ENCODE data around the gene USP8. TPM values are rescaled to one million over a fixed set of nuclear protein-coding genes. Genes with fewer than 3 reads are reported as not detected.

The USP8 gene
- total RNA-seq, 2 donors from 2014 or later = 37.1 to 89.8 TPM

GRCh38 chr15:50552238-50552637 is 128.0 kb downstream of the USP8 start:
- DNase-seq (ENCODE audit: low spot score) (no peak), ATAC-seq (ENCODE audit: insufficient number of reproducible peaks, low FRiP score, low read depth) (no peak)
- Histone ChIP-seq H3K27me3 (replicated peaks; ENCODE audit: insufficient read depth) (no peaks in the 10 kb centered on the region), H3K36me3 (no peaks in the 10 kb centered on the region), H3K4me1 (ENCODE audit: control insufficient read depth in 1 of 2, low read depth in 2 of 2) (no peaks in the 10 kb centered on the region), H3K9me3 (no peaks in the 10 kb centered on the region), H3K4me3 (no peak overlapping the region), H3K27ac (no peak overlapping the region)
- TF ChIP-seq CTCF (IDR thresholded peaks at IDR 0.05) = no peak

- Histone ChIP-seq H3K9me3 (no peaks in the 10 kb centered on the region), H3K27ac (no peak overlapping the region), H3K36me3 (peaks cover 10% of the 10 kb centered on the region), H3K4me1 (ENCODE audit: control insufficient read depth in 1 of 2, low read depth in 2 of 2) (no peaks in the 10 kb centered on the region), H3K4me3 (no peak overlapping the region), H3K27me3 (replicated peaks; ENCODE audit: insufficient read depth) (no peaks in the 10 kb centered on the region)
- TF ChIP-seq CTCF (IDR thresholded peaks at IDR 0.05) = no peak
- no peak for DNase-seq (ENCODE audit: low spot score)
- no peak for ATAC-seq (ENCODE audit: insufficient number of reproducible peaks, low FRiP score, low read depth)
Observed at GRCh38 chr15:50556642-50557371, 132.6 kb downstream of the USP8 start.

GRCh38 chr15:50558012-50558411 is 133.8 kb downstream of the USP8 start:
- peaks cover 10% of the 10 kb centered on the region for H3K36me3 ChIP-seq
- no peaks in the 10 kb centered on the region for H3K27me3 ChIP-seq (replicated peaks; ENCODE audit: insufficient read depth)
- no peak for DNase-seq (ENCODE audit: low spot score)
- ATAC-seq (ENCODE audit: insufficient number of reproducible peaks, low FRiP score, low read depth) = no peak
- no peak overlapping the region for H3K4me3 ChIP-seq
- H3K27ac ChIP-seq = no peak overlapping the region
- no peaks in the 10 kb centered on the region for H3K4me1 ChIP-seq (ENCODE audit: control insufficient read depth in 1 of 2, low read depth in 2 of 2)
- no peaks in the 10 kb centered on the region for H3K9me3 ChIP-seq
- TF ChIP-seq CTCF (IDR thresholded peaks at IDR 0.05) = no peak

- Histone ChIP-seq H3K36me3 (peaks cover 19% of the 10 kb centered on the region), H3K27me3 (replicated peaks; ENCODE audit: insufficient read depth) (no peaks in the 10 kb centered on the region), H3K4me3 (no peak overlapping the region), H3K27ac (no peak overlapping the region), H3K4me1 (ENCODE audit: control insufficient read depth in 1 of 2, low read depth in 2 of 2) (no peaks in the 10 kb centered on the region), H3K9me3 (no peaks in the 10 kb centered on the region)
- no peak for TF ChIP-seq CTCF (IDR thresholded peaks at IDR 0.05)
- DNase-seq (ENCODE audit: low spot score) (no peak), ATAC-seq (ENCODE audit: insufficient number of reproducible peaks, low FRiP score, low read depth) (no peak)
Observed at GRCh38 chr15:50562735-50563640, 138.8 kb downstream of the USP8 start.

GRCh38 chr15:50563756-50564155 is 139.6 kb downstream of the USP8 start:
- no peak for TF ChIP-seq CTCF (IDR thresholded peaks at IDR 0.05)
- Histone ChIP-seq H3K36me3 (peaks cover 24% of the 10 kb centered on the region), H3K9me3 (no peaks in the 10 kb centered on the region)

More at GRCh38 chr15:50563756-50564155, 139.6 kb downstream of the USP8 start:
- H3K27ac ChIP-seq = no peak overlapping the region
- H3K4me1 ChIP-seq (ENCODE audit: control insufficient read depth in 1 of 2, low read depth in 2 of 2) = no peaks in the 10 kb centered on the region
- no peaks in the 10 kb centered on the region for H3K27me3 ChIP-seq (replicated peaks; ENCODE audit: insufficient read depth)
- H3K4me3 ChIP-seq = no peak overlapping the region
- ATAC-seq (ENCODE audit: insufficient number of reproducible peaks, low FRiP score, low read depth) = no peak
- no peak for DNase-seq (ENCODE audit: low spot score)

Data from thoracic aorta (tissue), 2 donors.